ENCODE results near the gene IMPA2. TPM values are rescaled to one million over a fixed set of nuclear protein-coding genes. Genes with fewer than 3 reads are reported as not detected.

IMPA2 gene
- total and polyA plus RNA-seq, 4 donors, result 43.4 to 65.4 (median 61.5) TPM

GRCh38 chr18:12021077-12021476 lies 39.8 kb downstream of the IMPA2 start:
- Histone ChIP-seq H3K9ac (ENCODE audit: insufficient read depth in 1 of 2, low read length in 2 of 2) (no peak overlapping the region), H3K27me3 (ENCODE audit: control insufficient read depth in 3 of 3, insufficient read depth in 3 of 3, low read length in 2 of 3) (no peaks in the 10 kb centered on the region), H3K4me1 (ENCODE audit: control insufficient read depth in 5 of 5, insufficient read depth in 5 of 5, low read length in 5 of 5) (peaks cover 0 to 8% (median 2%) of the 10 kb centered on the region in 5 donors), H3K9me3 (ENCODE audit: control insufficient read depth in 4 of 4, insufficient read depth in 3 of 4, low read length in 3 of 4) (no peaks in the 10 kb centered on the region), H3K4me3 (no peak overlapping the region), H3K36me3 (ENCODE audit: control insufficient read depth in 4 of 4, insufficient read depth in 4 of 4, low read length in 4 of 4) (peaks cover 0 to 19% (median 11%) of the 10 kb centered on the region in 4 donors), H3K27ac (ENCODE audit: low read depth in 1 of 2, low read length in 1 of 2) (no peak overlapping the region)
- ATAC-seq (ENCODE audit: insufficient read depth, low FRiP score) (no peak), DNase-seq (no peak)
- TF ChIP-seq, protein P1, sequence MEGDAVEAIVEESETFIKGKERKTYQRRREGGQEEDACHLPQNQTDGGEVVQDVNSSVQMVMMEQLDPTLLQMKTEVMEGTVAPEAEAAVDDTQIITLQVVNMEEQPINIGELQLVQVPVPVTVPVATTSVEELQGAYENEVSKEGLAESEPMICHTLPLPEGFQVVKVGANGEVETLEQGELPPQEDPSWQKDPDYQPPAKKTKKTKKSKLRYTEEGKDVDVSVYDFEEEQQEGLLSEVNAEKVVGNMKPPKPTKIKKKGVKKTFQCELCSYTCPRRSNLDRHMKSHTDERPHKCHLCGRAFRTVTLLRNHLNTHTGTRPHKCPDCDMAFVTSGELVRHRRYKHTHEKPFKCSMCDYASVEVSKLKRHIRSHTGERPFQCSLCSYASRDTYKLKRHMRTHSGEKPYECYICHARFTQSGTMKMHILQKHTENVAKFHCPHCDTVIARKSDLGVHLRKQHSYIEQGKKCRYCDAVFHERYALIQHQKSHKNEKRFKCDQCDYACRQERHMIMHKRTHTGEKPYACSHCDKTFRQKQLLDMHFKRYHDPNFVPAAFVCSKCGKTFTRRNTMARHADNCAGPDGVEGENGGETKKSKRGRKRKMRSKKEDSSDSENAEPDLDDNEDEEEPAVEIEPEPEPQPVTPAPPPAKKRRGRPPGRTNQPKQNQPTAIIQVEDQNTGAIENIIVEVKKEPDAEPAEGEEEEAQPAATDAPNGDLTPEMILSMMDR (IDR thresholded peaks at IDR 0.05; ENCODE audit: control extremely low read depth, extremely low read depth), result no peak
- WGBS, 2 donors, result 93 to 95% methylated on average over 2 of the region's 2 CpGs

DNA sequence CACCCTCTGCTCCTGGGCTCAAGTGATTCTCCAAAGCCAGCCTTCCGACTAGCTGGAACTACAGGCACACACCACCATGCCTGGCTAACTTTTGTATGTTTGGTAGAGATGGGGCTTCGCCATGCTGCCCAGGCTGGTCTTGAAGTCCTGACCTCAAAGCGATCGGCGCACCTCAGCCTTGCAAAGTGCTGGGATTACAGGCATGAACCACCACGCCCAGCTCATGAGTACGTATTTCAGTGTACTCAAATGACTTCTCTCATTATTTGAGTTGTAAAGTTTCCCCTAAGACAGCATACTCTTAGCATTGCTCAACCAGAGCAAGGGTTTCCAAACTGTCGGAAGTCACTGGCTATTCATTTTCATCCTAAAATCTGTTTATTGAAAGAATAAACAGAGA lies 40.3 kb downstream of the IMPA2 start:
- no peak for DNase-seq
- H3K9me3 ChIP-seq (ENCODE audit: control insufficient read depth in 4 of 4, insufficient read depth in 3 of 4, low read length in 3 of 4), result no peaks in the 10 kb centered on the region
- peaks cover 0 to 19% (median 11%) of the 10 kb centered on the region in 4 donors for H3K36me3 ChIP-seq (ENCODE audit: control insufficient read depth in 4 of 4, insufficient read depth in 4 of 4, low read length in 4 of 4)
- 70 to 80% methylated on average over 8 of the region's 8 CpGs for WGBS, 2 donors
- TF ChIP-seq, protein P1 (IDR thresholded peaks at IDR 0.05; ENCODE audit: control extremely low read depth, extremely low read depth), result no peak
- H3K4me1 ChIP-seq (ENCODE audit: control insufficient read depth in 5 of 5, insufficient read depth in 5 of 5, low read length in 5 of 5), result peaks cover 0 to 7% (median 2%) of the 10 kb centered on the region in 5 donors
- peak overlapping the region in 1 of 2 donors; percentile 47 for H3K27ac ChIP-seq (ENCODE audit: low read depth in 1 of 2, low read length in 1 of 2)
- no peak overlapping the region for H3K9ac ChIP-seq (ENCODE audit: insufficient read depth in 1 of 2, low read length in 2 of 2)
- no peak for ATAC-seq (ENCODE audit: insufficient read depth, low FRiP score)
- no peak overlapping the region for H3K4me3 ChIP-seq
- no peaks in the 10 kb centered on the region for H3K27me3 ChIP-seq (ENCODE audit: control insufficient read depth in 3 of 3, insufficient read depth in 3 of 3, low read length in 2 of 3)

GRCh38 chr18:12023375-12023774 lies 42.1 kb downstream of the IMPA2 start:
- Histone ChIP-seq H3K9ac (ENCODE audit: insufficient read depth in 1 of 2, low read length in 2 of 2) (no peak overlapping the region), H3K36me3 (ENCODE audit: control insufficient read depth in 4 of 4, insufficient read depth in 4 of 4, low read length in 4 of 4) (peaks cover 0 to 17% (median 13%) of the 10 kb centered on the region in 4 donors), H3K27ac (ENCODE audit: low read depth in 1 of 2, low read length in 1 of 2) (no peak overlapping the region), H3K9me3 (ENCODE audit: control insufficient read depth in 4 of 4, insufficient read depth in 3 of 4, low read length in 3 of 4) (no peaks in the 10 kb centered on the region), H3K27me3 (ENCODE audit: control insufficient read depth in 3 of 3, insufficient read depth in 3 of 3, low read length in 2 of 3) (no peaks in the 10 kb centered on the region), H3K4me3 (no peak overlapping the region), H3K4me1 (ENCODE audit: control insufficient read depth in 5 of 5, insufficient read depth in 5 of 5, low read length in 5 of 5) (no peaks in the 10 kb centered on the region)
- TF ChIP-seq, protein P1 (IDR thresholded peaks at IDR 0.05; ENCODE audit: control extremely low read depth, extremely low read depth), result no peak
- DNase-seq (no peak), ATAC-seq (ENCODE audit: insufficient read depth, low FRiP score) (no peak)
- WGBS, 2 donors, result 73 to 89% methylated on average over 3 of the region's 3 CpGs

GRCh38 chr18:12026562-12026961 lies 45.3 kb downstream of the IMPA2 start:
- H3K4me3 ChIP-seq, result no peak overlapping the region
- DNase-seq (no peak), ATAC-seq (ENCODE audit: insufficient read depth, low FRiP score) (no peak)
- H3K36me3 ChIP-seq (ENCODE audit: control insufficient read depth in 4 of 4, insufficient read depth in 4 of 4, low read length in 4 of 4), result peaks cover 0 to 22% (median 17%) of the 10 kb centered on the region in 4 donors
- H3K4me1 ChIP-seq (ENCODE audit: control insufficient read depth in 5 of 5, insufficient read depth in 5 of 5, low read length in 5 of 5), result peaks cover 0 to 15% (median 0%) of the 10 kb centered on the region in 5 donors
- peak overlapping the region in 1 of 2 donors; percentile 22 for H3K27ac ChIP-seq (ENCODE audit: low read depth in 1 of 2, low read length in 1 of 2)
- no peaks in the 10 kb centered on the region for H3K27me3 ChIP-seq (ENCODE audit: control insufficient read depth in 3 of 3, insufficient read depth in 3 of 3, low read length in 2 of 3)
- WGBS, 2 donors, result 92 to 95% methylated on average over 5 of the region's 5 CpGs
- TF ChIP-seq, protein P1 (IDR thresholded peaks at IDR 0.05; ENCODE audit: control extremely low read depth, extremely low read depth), result no peak
- no peaks in the 10 kb centered on the region for H3K9me3 ChIP-seq (ENCODE audit: control insufficient read depth in 4 of 4, insufficient read depth in 3 of 4, low read length in 3 of 4)
- H3K9ac ChIP-seq (ENCODE audit: insufficient read depth in 1 of 2, low read length in 2 of 2), result no peak overlapping the region
